Esophagus muscularis mucosa (tissue), 4 donors: ENCODE data around the gene BEST1.

Source experiments
- EP300 ChIP-seq: sonication (generic); formaldehyde crosslinking; IDR thresholded peaks from one replicate; pipeline ENCODE4 v1.6.1; 2017; ENCODE audit warnings: antibody characterized with exemption
- POLR2A ChIP-seq: fragments of 450-650 bp; IDR thresholded peaks from one replicate; pipeline ENCODE4 v1.6.1; 2017; ENCODE audit warnings: antibody characterized with exemption, moderate library complexity, mild to moderate bottlenecking, low read depth
- POLR2AphosphoS5 ChIP-seq, 2 donors: sonication (generic); formaldehyde crosslinking; IDR thresholded peaks; one replicate each; pipeline ENCODE4 v1.6.1; 2017; ENCODE audit warnings: antibody characterized with exemption in 2 of 2
- TF ChIP-seq, protein P1 (sequence below), 3 experiments: fragments of 200-600 bp in 2 of 3; fragments of 450-650 bp in 1 of 3; sonication (generic) in 2 of 3; IDR thresholded peaks; one replicate each; pipeline ENCODE4 v1.5.1; 2017 to 2019; ENCODE audit warnings: antibody characterized with exemption in 3 of 3, mild to moderate bottlenecking in 2 of 3, moderate library complexity in 1 of 3

DNA sequence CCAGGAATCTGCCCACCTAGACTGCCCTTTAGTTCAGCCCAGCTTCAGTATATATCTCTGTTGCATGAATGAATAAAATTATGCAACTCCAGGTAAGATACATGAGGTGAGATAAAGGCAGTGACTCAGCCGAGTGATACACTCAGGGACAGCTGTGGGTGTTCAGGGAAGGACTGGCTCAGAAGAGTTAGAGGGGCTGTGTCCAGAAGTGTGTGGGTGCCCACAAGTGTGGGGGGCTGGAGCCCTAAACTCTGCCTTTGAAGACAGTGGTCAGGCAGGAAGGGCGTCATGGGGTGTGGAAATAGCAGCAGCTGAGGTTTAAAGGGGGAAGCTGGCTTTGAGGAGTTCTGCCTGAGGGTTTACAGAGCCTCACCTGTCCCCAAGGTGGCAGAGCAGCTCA lies 9.0 kb downstream of the BEST1 start:
- no peak for TF ChIP-seq EP300
- TF ChIP-seq, protein P1, sequence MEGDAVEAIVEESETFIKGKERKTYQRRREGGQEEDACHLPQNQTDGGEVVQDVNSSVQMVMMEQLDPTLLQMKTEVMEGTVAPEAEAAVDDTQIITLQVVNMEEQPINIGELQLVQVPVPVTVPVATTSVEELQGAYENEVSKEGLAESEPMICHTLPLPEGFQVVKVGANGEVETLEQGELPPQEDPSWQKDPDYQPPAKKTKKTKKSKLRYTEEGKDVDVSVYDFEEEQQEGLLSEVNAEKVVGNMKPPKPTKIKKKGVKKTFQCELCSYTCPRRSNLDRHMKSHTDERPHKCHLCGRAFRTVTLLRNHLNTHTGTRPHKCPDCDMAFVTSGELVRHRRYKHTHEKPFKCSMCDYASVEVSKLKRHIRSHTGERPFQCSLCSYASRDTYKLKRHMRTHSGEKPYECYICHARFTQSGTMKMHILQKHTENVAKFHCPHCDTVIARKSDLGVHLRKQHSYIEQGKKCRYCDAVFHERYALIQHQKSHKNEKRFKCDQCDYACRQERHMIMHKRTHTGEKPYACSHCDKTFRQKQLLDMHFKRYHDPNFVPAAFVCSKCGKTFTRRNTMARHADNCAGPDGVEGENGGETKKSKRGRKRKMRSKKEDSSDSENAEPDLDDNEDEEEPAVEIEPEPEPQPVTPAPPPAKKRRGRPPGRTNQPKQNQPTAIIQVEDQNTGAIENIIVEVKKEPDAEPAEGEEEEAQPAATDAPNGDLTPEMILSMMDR (IDR thresholded peaks at IDR 0.05) = no peak
- no peak for TF ChIP-seq POLR2AphosphoS5 (IDR thresholded peaks at IDR 0.05)
- TF ChIP-seq POLR2A = no peak
